Measurements from ENCODE around the gene VPS13D. TPM values are rescaled to one million over a fixed set of nuclear protein-coding genes. Genes with fewer than 3 reads are reported as not detected.

The VPS13D gene
- total RNA-seq, 4 donors from 2014 or later = 33.2 to 115 (median 56.5) TPM

DNA sequence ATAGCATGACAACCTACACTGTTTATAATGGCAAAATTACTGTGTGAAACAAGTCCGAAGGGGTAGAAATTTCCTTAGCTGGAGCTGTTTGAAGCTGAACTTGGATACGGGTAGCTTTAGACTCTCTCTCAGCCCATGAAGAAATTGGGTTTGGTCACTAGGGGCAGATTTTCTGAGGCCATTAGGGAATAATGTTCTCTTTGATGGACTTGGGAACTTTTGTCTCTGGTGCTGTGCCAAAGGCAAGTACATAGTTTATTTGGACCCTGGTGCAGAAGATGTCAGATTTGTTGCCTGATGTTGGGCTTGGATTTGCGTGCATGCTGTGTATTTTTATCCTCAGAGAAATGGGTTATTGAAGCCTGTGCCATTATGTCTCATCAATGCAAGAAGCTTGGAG lies 109.6 kb downstream of the VPS13D start:
- no peaks in the 10 kb centered on the region for H3K4me1 ChIP-seq
- intact Hi-C loops (cut with DNase I; ENCODE audit: low total_unique reads) = no loop called here
- H3K27ac ChIP-seq = peak overlapping the region in 1 of 2 donors; percentile 28
- no peak for TF ChIP-seq POLR2A (IDR thresholded peaks at IDR 0.05)
- TF ChIP-seq, protein P1, sequence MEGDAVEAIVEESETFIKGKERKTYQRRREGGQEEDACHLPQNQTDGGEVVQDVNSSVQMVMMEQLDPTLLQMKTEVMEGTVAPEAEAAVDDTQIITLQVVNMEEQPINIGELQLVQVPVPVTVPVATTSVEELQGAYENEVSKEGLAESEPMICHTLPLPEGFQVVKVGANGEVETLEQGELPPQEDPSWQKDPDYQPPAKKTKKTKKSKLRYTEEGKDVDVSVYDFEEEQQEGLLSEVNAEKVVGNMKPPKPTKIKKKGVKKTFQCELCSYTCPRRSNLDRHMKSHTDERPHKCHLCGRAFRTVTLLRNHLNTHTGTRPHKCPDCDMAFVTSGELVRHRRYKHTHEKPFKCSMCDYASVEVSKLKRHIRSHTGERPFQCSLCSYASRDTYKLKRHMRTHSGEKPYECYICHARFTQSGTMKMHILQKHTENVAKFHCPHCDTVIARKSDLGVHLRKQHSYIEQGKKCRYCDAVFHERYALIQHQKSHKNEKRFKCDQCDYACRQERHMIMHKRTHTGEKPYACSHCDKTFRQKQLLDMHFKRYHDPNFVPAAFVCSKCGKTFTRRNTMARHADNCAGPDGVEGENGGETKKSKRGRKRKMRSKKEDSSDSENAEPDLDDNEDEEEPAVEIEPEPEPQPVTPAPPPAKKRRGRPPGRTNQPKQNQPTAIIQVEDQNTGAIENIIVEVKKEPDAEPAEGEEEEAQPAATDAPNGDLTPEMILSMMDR (IDR thresholded peaks at IDR 0.05) = peak in 2 of 4 experiments; percentile 9 to 10
- no peaks in the 10 kb centered on the region for H3K27me3 ChIP-seq
- H3K36me3 ChIP-seq = no peaks in the 10 kb centered on the region
- no peak overlapping the region for H3K4me3 ChIP-seq
- H3K9me3 ChIP-seq = no peaks in the 10 kb centered on the region
- no peak for DNase-seq

DNA sequence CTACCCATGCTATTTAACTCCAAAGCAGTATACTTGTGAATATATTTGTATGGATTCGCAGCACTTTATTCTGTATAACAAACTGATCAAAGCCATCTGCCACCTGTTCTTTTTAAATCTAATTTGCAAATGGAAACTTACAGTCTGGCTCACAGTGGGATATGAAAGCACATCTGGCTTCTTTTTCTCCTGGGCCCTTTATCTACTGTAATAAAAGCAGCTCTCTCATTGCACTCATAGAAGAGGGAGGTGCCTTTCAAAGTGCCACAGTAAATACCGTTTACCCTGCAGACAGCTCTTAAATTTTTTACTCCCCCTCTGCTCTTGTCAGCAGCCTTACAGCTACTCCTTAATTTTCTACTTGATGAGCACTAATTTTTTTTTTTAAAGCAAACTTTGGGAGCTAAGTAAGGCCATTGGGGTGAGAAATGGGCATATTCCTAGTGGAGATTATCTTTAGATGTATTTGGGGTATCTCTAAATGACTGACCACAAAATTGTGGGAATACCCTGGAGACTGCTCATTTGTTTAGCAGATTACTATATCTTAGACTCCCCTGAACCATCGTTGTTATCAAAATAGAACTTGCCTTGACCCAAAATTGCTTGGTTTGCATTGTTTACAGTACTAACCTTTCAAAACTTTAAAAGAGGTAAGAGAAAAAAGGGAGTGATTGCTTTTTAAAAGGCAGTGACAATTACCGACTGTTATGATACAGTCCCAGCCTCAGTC lies 110.1 kb downstream of the VPS13D start:
- intact Hi-C loops (cut with DNase I; ENCODE audit: low total_unique reads) = no loop called here
- H3K4me3 ChIP-seq = no peak overlapping the region
- H3K27ac ChIP-seq = peak overlapping the region in 1 of 2 donors; percentile 28
- DNase-seq = no peak
- no peaks in the 10 kb centered on the region for H3K36me3 ChIP-seq
- no peaks in the 10 kb centered on the region for H3K9me3 ChIP-seq
- no peaks in the 10 kb centered on the region for H3K27me3 ChIP-seq
- TF ChIP-seq, protein P1 (IDR thresholded peaks at IDR 0.05) = no peak
- TF ChIP-seq POLR2A (IDR thresholded peaks at IDR 0.05) = no peak
- H3K4me1 ChIP-seq = no peaks in the 10 kb centered on the region

DNA sequence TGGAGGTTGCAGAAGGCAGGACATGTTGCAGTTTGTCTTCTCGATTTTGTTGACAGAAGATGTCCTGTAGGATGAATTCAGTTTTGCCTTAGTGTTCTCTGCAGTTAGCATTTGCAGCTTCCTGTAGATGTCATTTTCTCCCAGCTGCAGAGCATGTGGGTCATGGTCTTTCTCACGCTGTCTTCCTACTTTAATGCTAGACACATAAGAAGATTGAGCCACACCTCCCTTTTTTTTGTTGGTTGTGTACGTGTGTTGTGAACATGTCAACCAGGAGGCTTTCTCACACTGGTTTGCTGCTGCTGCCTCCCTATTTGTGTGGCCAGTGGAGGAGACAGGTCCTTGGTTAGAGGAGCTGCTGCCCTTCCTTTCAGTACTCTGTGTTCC lies 110.7 kb downstream of the VPS13D start:
- no peak for DNase-seq
- Histone ChIP-seq H3K4me3 (no peak overlapping the region), H3K4me1 (no peaks in the 10 kb centered on the region), H3K27ac (peak overlapping the region in 1 of 2 donors; percentile 28), H3K27me3 (no peaks in the 10 kb centered on the region), H3K9me3 (no peaks in the 10 kb centered on the region), H3K36me3 (no peaks in the 10 kb centered on the region)
- intact Hi-C loops (cut with DNase I; ENCODE audit: low total_unique reads) = no loop called here
- no peak for TF ChIP-seq POLR2A (IDR thresholded peaks at IDR 0.05)
- TF ChIP-seq, protein P1 (IDR thresholded peaks at IDR 0.05) = no peak

DNA sequence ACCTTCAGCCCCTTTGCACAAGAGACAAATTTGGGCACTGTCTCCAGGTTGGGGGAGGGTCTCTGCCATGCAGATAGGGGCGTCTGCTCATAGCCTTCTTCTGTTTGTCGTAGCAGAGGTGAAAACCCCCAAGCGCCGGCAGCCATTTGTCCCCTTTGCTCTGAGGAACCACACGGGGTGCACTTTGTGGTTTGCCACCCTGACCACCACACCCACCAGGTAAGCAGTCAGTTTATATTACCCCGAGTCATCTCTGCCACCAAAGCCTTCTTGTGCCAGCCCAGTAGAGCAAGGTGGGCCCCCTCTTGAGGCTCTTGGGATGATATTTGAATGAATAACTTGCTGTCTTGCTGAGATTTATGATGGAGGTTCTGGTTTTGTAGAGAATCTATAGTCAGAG lies 111.8 kb downstream of the VPS13D start:
- no peaks in the 10 kb centered on the region for H3K27me3 ChIP-seq
- H3K27ac ChIP-seq = peak overlapping the region in 1 of 2 donors; percentile 30
- no peaks in the 10 kb centered on the region for H3K9me3 ChIP-seq
- no peaks in the 10 kb centered on the region for H3K36me3 ChIP-seq
- no peak overlapping the region for H3K4me3 ChIP-seq
- no peak for DNase-seq
- TF ChIP-seq, protein P1 (IDR thresholded peaks at IDR 0.05) = no peak
- no peak for TF ChIP-seq POLR2A (IDR thresholded peaks at IDR 0.05)
- no peaks in the 10 kb centered on the region for H3K4me1 ChIP-seq
- intact Hi-C loops (cut with DNase I; ENCODE audit: low total_unique reads) = no loop called here

DNA sequence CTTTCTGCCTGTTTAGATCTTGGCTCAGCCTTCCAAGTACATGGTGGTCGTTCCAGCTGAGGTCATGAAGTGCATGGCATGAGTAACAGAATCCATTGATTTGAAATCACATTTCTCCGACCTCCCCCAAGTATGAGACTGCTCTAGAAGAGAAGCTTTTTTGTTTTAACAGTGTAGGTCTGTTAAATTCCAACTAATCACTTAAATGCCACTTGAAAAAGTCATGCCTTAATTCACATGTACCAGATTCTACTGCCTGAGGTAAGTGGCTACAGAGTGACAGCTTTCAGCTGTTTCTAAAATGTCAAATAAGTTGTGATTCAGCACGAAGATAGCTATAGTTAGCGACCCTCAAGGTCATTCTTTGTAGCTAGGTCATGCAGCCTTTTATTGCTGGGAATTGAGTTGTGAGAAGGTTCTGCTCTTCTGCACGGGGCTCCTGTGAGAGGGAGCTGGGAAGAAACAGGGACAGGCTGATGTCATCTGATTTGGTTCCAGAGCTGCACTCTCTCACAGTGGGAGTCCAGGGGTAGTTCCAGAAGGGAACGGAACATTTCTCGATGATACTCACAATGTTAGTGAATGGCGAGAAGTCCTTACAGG lies 112.7 kb downstream of the VPS13D start:
- no peak for DNase-seq
- TF ChIP-seq, protein P1 (IDR thresholded peaks at IDR 0.05) = no peak
- TF ChIP-seq POLR2A (IDR thresholded peaks at IDR 0.05) = no peak
- Histone ChIP-seq H3K4me3 (no peak overlapping the region), H3K27me3 (no peaks in the 10 kb centered on the region), H3K27ac (peak overlapping the region in 1 of 2 donors; percentile 48), H3K9me3 (no peaks in the 10 kb centered on the region), H3K36me3 (no peaks in the 10 kb centered on the region), H3K4me1 (no peaks in the 10 kb centered on the region)
- intact Hi-C loops (cut with DNase I; ENCODE audit: low total_unique reads) = no loop called here

All from uterus (tissue), 4 donors.